Effector CD8-positive, alpha-beta T cell (primary cell): Measurements from ENCODE around the gene PLEKHH3.

Experiments used
- DNase-seq: peaks from one replicate; lab custom pipeline; 2025; lab: John Stamatoyannopoulos, UW

The PLEKHH3 gene

GRCh38 chr17:42686520-42687128 lies 9.8 kb upstream of the PLEKHH3 start:
- no peak for DNase-seq

GRCh38 chr17:42685831-42686230 lies 9.0 kb upstream of the PLEKHH3 start:
- DNase-seq, result no peak

- no peak for DNase-seq
Measured at GRCh38 chr17:42684929-42685556, 8.2 kb upstream of the PLEKHH3 start.

GRCh38 chr17:42683407-42684034 lies 6.7 kb upstream of the PLEKHH3 start:
- no peak for DNase-seq

GRCh38 chr17:42682722-42683403 lies 6.1 kb upstream of the PLEKHH3 start:
- DNase-seq, result no peak

GRCh38 chr17:42681976-42682721 lies 5.4 kb upstream of the PLEKHH3 start, which contains the start of gene CNTNAP1:
Gene CNTNAP1, plus strand, starts transcription at chr17:42682531. Its CDS starts 299 bp downstream, at chr17:42682830.
- no peak for DNase-seq

GRCh38 chr17:42680331-42680808 lies 3.6 kb upstream of the PLEKHH3 start:
- no peak for DNase-seq

GRCh38 chr17:42679492-42680330 lies 2.9 kb upstream of the PLEKHH3 start:
- peak; percentile 39 for DNase-seq

GRCh38 chr17:42678951-42679491 lies 2.2 kb upstream of the PLEKHH3 start:
- DNase-seq, result peak; percentile 13

GRCh38 chr17:42677921-42678781 lies 1.4 kb upstream of the PLEKHH3 start:
- DNase-seq, result peak; percentile 42

- DNase-seq, result peak; percentile 93
Measured at GRCh38 chr17:42677012-42677857, 441 bp upstream of the PLEKHH3 start.

GRCh38 chr17:42675965-42676423 lies 800 bp downstream of the PLEKHH3 start:
- DNase-seq, result no peak

- DNase-seq, result no peak
Measured at GRCh38 chr17:42675348-42675964, 1.3 kb downstream of the PLEKHH3 start.

- DNase-seq, result no peak
Measured at GRCh38 chr17:42674755-42675347, 1.9 kb downstream of the PLEKHH3 start.

GRCh38 chr17:42673885-42674754 lies 2.7 kb downstream of the PLEKHH3 start:
- no peak for DNase-seq

GRCh38 chr17:42673266-42673884 lies 3.4 kb downstream of the PLEKHH3 start:
- no peak for DNase-seq
